Sigmoid colon (tissue), 7 donors: Measurements from ENCODE around the gene FNDC8. TPM values are rescaled to one million over a fixed set of nuclear protein-coding genes. Genes with fewer than 3 reads are reported as not detected.
"Not testable (repeated sequence)": the region's sequence is repeated elsewhere in the genome, so short reads cannot be mapped to it uniquely, and the experiment has no call there.

Source experiments
- DNase-seq: peaks from one replicate; pipeline ENCODE4 v3.0.0-alpha.2; 2019
- H3K27ac ChIP-seq, 4 donors: fragments of 200-600 bp; sonication (generic); one replicate each; pipeline ENCODE4 v1.5.1; 2016 to 2019; ENCODE audit warnings: mild to moderate bottlenecking in 1 of 4
- H3K27me3 ChIP-seq, 3 donors: fragments of 200-600 bp; sonication (generic); one replicate each; pipeline ENCODE4 v1.5.1; 2019; ENCODE audit warnings: mild to moderate bottlenecking in 1 of 3
- H3K36me3 ChIP-seq, 4 donors: fragments of 200-600 bp; sonication (generic); one replicate each; pipeline ENCODE4 v1.5.1; 2016 to 2019
- H3K4me1 ChIP-seq, 4 donors: fragments of 200-600 bp; sonication (generic); one replicate each; pipeline ENCODE4 v1.5.1; 2017 to 2019
- H3K4me3 ChIP-seq, 4 donors: fragments of 200-600 bp; sonication (generic); one replicate each; pipeline ENCODE4 v1.5.1; 2017 to 2019; ENCODE audit warnings: mild to moderate bottlenecking in 2 of 4, moderate library complexity in 1 of 4
- H3K9me3 ChIP-seq, 4 donors: fragments of 200-600 bp in 3 of 4; sonication (generic) in 3 of 4; one replicate each; pipeline versions ENCODE4 v1.5.1 to v1.6.1; 2013 to 2019
- EP300 ChIP-seq, 4 donors: sonication (generic); formaldehyde crosslinking; IDR thresholded peaks; one replicate each; pipeline ENCODE4 v1.6.1; 2017; ENCODE audit warnings: antibody characterized with exemption in 4 of 4
- POLR2A ChIP-seq, 2 donors: fragments of 450-650 bp; IDR thresholded peaks; one replicate each; pipeline ENCODE4 v1.6.1; 2016; ENCODE audit warnings: antibody characterized with exemption in 2 of 2, mild to moderate bottlenecking in 2 of 2, moderate library complexity in 2 of 2
- POLR2AphosphoS5 ChIP-seq, 4 donors: sonication (generic); formaldehyde crosslinking; IDR thresholded peaks; one replicate each; pipeline ENCODE4 v1.6.1; 2017; ENCODE audit warnings: antibody characterized with exemption in 4 of 4
- WGBS, 2 donors: extraction: QIAGEN DNeasy Blood & Tissue Kit; methylation state at CpG; one replicate each; pipeline ENCODE4 v1.1.7; 2013; 5-methylcytosine and 5-hydroxymethylcytosine counted together
- intact Hi-C: fragments of 100-400 bp; cut with DNase I; formaldehyde crosslinking; loops from one replicate; pipeline ENCODE4 v1.15.1; 2023
- polyA plus RNA-seq, 3 donors: library from polyadenylated mRNA; stranded (reverse); fragments of 200-250 nt; gene quantifications; one replicate each; pipeline ENCODE4 v1.2.3, GENCODE V29; 2013
- small RNA-seq, 3 donors: library from RNA; depleted of rRNA; stranded (forward); fragments of <200 nt; gene quantifications; one replicate each; pipeline ENCODE3, GENCODE V24; 2016
- total RNA-seq, 4 donors: library from RNA; depleted of rRNA; stranded (reverse); fragments of >200 nt; gene quantifications; one replicate each; pipeline ENCODE4 v1.1.0, GENCODE V29; 2016
- TF ChIP-seq, protein P1 (sequence below), 4 experiments: fragments of 450-650 bp in 3 of 4; fragments of 200-600 bp in 1 of 4; IDR thresholded peaks; one replicate each; pipeline ENCODE4 v1.5.1; 2016 to 2019; ENCODE audit warnings: antibody characterized with exemption in 4 of 4, mild to moderate bottlenecking in 3 of 4, moderate library complexity in 2 of 4
- donor health status: healthy with polysubstance abuse.
- donor health status: Bipolar disorder and iron deficiency.
- donor health status: healthy.

The FNDC8 gene
- total and polyA plus RNA-seq, 7 donors, result not detected

DNA sequence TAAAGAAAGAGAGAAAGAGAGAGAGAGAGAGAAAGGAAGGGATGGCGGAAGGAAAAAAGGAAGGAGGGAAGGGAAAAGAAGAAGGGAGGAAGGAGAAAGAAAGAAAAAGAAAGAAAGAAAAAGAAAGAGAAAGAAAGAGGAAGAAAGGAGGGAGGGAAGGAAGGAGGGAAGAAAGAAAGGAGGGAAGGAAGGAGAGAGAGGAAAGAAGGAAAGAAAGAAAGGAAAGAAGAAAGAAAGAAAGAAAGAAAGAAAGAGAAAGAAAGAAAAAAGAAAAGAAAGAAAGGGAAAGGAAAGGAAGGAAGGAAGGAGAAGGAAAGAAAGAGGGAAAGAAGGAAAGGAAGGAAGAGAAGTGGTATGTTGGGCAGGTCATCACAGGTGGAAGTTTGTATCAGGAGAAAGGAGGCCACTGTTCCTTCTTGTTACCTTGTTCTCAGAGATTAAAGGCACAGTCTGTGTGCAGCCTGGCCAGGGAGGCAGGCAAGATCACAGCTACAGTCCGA lies 53.5 kb downstream of the FNDC8 start:
- WGBS, 2 donors, result 84 to 93% methylated on average over 2 of the region's 2 CpGs
- TF ChIP-seq POLR2A (IDR thresholded peaks at IDR 0.05), result no peak
- TF ChIP-seq, protein P1, sequence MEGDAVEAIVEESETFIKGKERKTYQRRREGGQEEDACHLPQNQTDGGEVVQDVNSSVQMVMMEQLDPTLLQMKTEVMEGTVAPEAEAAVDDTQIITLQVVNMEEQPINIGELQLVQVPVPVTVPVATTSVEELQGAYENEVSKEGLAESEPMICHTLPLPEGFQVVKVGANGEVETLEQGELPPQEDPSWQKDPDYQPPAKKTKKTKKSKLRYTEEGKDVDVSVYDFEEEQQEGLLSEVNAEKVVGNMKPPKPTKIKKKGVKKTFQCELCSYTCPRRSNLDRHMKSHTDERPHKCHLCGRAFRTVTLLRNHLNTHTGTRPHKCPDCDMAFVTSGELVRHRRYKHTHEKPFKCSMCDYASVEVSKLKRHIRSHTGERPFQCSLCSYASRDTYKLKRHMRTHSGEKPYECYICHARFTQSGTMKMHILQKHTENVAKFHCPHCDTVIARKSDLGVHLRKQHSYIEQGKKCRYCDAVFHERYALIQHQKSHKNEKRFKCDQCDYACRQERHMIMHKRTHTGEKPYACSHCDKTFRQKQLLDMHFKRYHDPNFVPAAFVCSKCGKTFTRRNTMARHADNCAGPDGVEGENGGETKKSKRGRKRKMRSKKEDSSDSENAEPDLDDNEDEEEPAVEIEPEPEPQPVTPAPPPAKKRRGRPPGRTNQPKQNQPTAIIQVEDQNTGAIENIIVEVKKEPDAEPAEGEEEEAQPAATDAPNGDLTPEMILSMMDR (IDR thresholded peaks at IDR 0.05), result no peak
- no peak for TF ChIP-seq POLR2AphosphoS5 (IDR thresholded peaks at IDR 0.05)
- TF ChIP-seq EP300 (IDR thresholded peaks at IDR 0.05), result no peak
- H3K4me3 ChIP-seq, result no peak overlapping the region
- H3K27ac ChIP-seq, result no peak overlapping the region
- no peaks in the 10 kb centered on the region for H3K4me1 ChIP-seq
- DNase-seq, result no peak
- no peaks in the 10 kb centered on the region for H3K9me3 ChIP-seq
- intact Hi-C loops, result loop anchor here (5.0 kb wide), 1 partner anchor 137 kb away; no protein-coding TSS in a partner anchor
- H3K27me3 ChIP-seq, result no peaks in the 10 kb centered on the region
- no peaks in the 10 kb centered on the region for H3K36me3 ChIP-seq

DNA sequence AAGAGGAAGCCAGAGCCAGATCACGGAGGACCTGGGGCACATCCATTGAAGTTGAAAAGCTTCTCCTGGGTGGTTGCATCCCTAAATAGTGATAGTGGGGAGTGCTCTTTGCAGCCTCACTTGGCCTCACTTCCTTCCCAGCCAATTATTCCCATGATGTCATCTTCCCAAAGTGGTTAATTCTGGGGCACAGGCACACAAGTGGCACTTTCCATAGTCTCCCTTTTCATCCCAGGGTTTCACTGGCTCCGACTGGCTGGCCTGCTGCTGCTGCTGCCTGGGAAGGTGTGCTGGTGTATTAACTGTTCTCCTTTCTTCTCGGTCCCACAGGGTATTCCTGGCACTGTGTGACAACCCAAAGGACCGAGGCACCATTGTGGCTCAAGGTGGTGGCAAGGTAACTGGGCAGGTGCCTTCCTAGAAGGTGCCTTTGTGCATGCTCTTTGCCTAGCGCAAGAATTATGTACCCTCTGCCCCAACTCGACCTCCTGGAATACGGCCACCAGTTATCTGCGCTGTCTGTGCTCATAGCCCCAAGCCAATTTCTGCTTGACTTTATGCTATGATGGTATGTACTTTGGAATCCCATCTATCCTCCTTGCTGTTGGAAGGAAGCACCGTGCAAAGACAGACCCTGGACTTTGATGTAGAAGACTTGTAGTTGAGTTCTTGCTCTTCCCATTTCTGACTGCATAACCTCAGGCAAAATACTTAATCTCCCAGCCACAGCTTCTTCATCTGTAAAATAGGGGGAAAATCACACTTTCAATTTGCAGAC lies 54.4 kb downstream of the FNDC8 start:
- no peak for TF ChIP-seq POLR2AphosphoS5 (IDR thresholded peaks at IDR 0.05)
- no peak for TF ChIP-seq EP300 (IDR thresholded peaks at IDR 0.05)
- TF ChIP-seq, protein P1 (IDR thresholded peaks at IDR 0.05), result no peak
- no peak for TF ChIP-seq POLR2A (IDR thresholded peaks at IDR 0.05)
- DNase-seq, result no peak
- Histone ChIP-seq H3K27me3 (no peaks in the 10 kb centered on the region), H3K4me1 (no peaks in the 10 kb centered on the region), H3K9me3 (no peaks in the 10 kb centered on the region), H3K4me3 (no peak overlapping the region), H3K36me3 (no peaks in the 10 kb centered on the region), H3K27ac (no peak overlapping the region)
- intact Hi-C loops, result no loop called here
- WGBS, 2 donors, result 88 to 90% methylated on average over 9 of the region's 9 CpGs

DNA sequence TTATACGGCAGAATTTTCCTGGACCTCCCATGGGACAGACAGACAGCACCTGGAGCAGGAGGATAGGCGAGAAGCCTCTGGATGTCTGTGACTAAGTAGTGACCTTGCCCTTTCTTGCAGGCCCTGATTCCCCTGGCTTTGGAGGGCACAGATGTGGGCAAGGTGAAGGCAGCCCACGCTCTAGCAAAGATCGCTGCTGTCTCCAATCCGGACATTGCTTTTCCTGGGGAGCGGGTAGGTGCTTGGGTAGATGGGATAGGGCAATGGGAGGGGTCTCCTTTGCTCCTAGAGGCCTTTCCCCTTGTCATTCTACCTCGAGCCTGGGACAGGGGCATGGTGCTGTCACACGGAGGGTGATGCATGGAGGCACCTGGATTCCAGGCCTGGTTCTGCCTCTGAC lies 55.5 kb downstream of the FNDC8 start:
- intact Hi-C loops, result no loop called here
- TF ChIP-seq POLR2AphosphoS5 (IDR thresholded peaks at IDR 0.05) (no peak), EP300 (IDR thresholded peaks at IDR 0.05) (no peak), POLR2A (IDR thresholded peaks at IDR 0.05) (no peak)
- TF ChIP-seq, protein P1 (IDR thresholded peaks at IDR 0.05), result no peak
- Histone ChIP-seq H3K27ac (no peak overlapping the region), H3K36me3 (no peaks in the 10 kb centered on the region), H3K4me3 (no peak overlapping the region), H3K27me3 (no peaks in the 10 kb centered on the region), H3K9me3 (no peaks in the 10 kb centered on the region), H3K4me1 (no peaks in the 10 kb centered on the region)
- WGBS, 2 donors, result 73 to 80% methylated on average over 8 of the region's 8 CpGs
- no peak for DNase-seq

DNA sequence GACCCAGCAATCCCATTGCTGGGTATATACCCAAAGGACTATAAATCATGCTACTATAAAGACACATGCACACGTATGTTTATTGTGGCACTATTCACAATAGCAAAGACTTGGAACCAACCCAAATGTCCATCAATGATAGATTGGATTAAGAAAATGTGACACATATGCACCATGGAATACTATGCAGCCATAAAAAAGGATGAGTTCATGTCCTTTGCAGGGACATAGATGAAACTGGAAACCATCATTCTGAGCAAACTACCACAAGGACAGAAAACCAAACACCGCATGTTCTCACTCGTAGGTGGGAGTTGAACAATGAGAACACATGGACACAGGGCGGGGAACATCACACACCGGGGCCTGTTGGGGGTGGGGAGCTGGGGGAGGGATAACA lies 58.0 kb downstream of the FNDC8 start:
- H3K4me3 ChIP-seq, DNase-seq, H3K4me1 ChIP-seq, H3K9me3 ChIP-seq, H3K27me3 ChIP-seq, H3K36me3 ChIP-seq, H3K27ac ChIP-seq, intact Hi-C loops: not testable (repeated sequence)
- WGBS, 2 donors, result 87 to 95% methylated on average over 5 of the region's 5 CpGs

Small RNA genes within 50 kb of the gene (small RNA-seq; reads per million reads assigned to genes)
- gene AC004223.1 (0 reads per million in 3 donors), gene RNU6-840P (0 reads per million in 3 donors)

Other genes with a start within 250 kb of the FNDC8 start
- 1 to 10 TPM; 3.3 to 4.3 (median 3.5) TPM for gene CCT6B, start 160.2 kb upstream of the FNDC8 start, total RNA-seq
- gene CCT6B, start 160.2 kb upstream of the FNDC8 start, polyA plus RNA-seq, result 1 to 10 TPM in 1 of 3 donors, under 1 TPM in 2; 0.87 to 1.2 (median 0.92) TPM
- 10 to 100 TPM in 3 of 4 donors, 1 to 10 TPM in 1; 8.6 to 14.3 (median 12.8) TPM for gene ZNF830, start 160.1 kb upstream of the FNDC8 start, total RNA-seq
- gene ZNF830, start 160.1 kb upstream of the FNDC8 start, polyA plus RNA-seq, result 10 to 100 TPM in 1 of 3 donors, 1 to 10 TPM in 2; 7.2 to 12.6 (median 8.3) TPM
- gene LIG3, start 141.1 kb upstream of the FNDC8 start, total RNA-seq, result 10 to 100 TPM; 19.4 to 29.7 (median 22.7) TPM
- 10 to 100 TPM in 1 of 3 donors, 1 to 10 TPM in 2; 3.5 to 15.6 (median 4.2) TPM for gene LIG3, start 141.1 kb upstream of the FNDC8 start, polyA plus RNA-seq
- 10 to 100 TPM; 16.5 to 25.2 (median 21.8) TPM for gene RFFL, start 57.9 kb upstream of the FNDC8 start, total RNA-seq
- gene RFFL, start 57.9 kb upstream of the FNDC8 start, polyA plus RNA-seq, result 10 to 100 TPM; 15.0 to 29.4 (median 24.1) TPM
- gene RAD51D, start 1.8 kb upstream of the FNDC8 start, total RNA-seq, result 10 to 100 TPM in 1 of 4 donors, 1 to 10 TPM in 3; 4.3 to 12.6 (median 7.9) TPM
- gene RAD51D, start 1.8 kb upstream of the FNDC8 start, polyA plus RNA-seq, result 1 to 10 TPM; 2.8 to 9.7 (median 4.2) TPM
- gene NLE1, start 20.7 kb downstream of the FNDC8 start, total RNA-seq, result 10 to 100 TPM in 3 of 4 donors, 1 to 10 TPM in 1; 6.6 to 16.8 (median 11.4) TPM
- gene NLE1, start 20.7 kb downstream of the FNDC8 start, polyA plus RNA-seq, result 10 to 100 TPM in 1 of 3 donors, 1 to 10 TPM in 2; 3.0 to 12.3 (median 3.0) TPM
- gene UNC45B, start 26.2 kb downstream of the FNDC8 start, total RNA-seq, result not detected
- under 1 TPM in 2 of 3 donors, not detected in 1; under 0.01 to 0.03 TPM for gene UNC45B, start 26.2 kb downstream of the FNDC8 start, polyA plus RNA-seq
- not detected for gene SLC35G3, start 72.8 kb downstream of the FNDC8 start, total RNA-seq
- gene SLC35G3, start 72.8 kb downstream of the FNDC8 start, polyA plus RNA-seq, result not detected
- 10 to 100 TPM; 23.0 to 26.2 (median 23.7) TPM for gene SLFN5, start 121.5 kb downstream of the FNDC8 start, total RNA-seq
- 10 to 100 TPM in 1 of 3 donors, 1 to 10 TPM in 2; 1.2 to 12.6 (median 3.6) TPM for gene SLFN5, start 121.5 kb downstream of the FNDC8 start, polyA plus RNA-seq